Fibroblast of mammary gland (primary cell): ENCODE data around the gene RPTOR.

Experiments used
- DNase-seq: peaks from one replicate; pipeline ENCODE4 v3.0.0-alpha.2; 2010; ENCODE audit warnings: low read depth
- H3K4me3 ChIP-seq: 2 replicates; pipeline ENCODE4 v1.5.1; 2011; ENCODE audit warnings: low read depth, mild to moderate bottlenecking, low read length, moderate library complexity; ENCODE audit not compliant: control insufficient read depth
- TF ChIP-seq, protein P1 (sequence below): conservative IDR thresholded peaks from 2 replicates; pipeline ENCODE4 v1.5.1; 2011; ENCODE audit warnings: low read depth, low read length, inconsistent platforms; ENCODE audit not compliant: control insufficient read depth, insufficient read depth

The RPTOR gene

DNA sequence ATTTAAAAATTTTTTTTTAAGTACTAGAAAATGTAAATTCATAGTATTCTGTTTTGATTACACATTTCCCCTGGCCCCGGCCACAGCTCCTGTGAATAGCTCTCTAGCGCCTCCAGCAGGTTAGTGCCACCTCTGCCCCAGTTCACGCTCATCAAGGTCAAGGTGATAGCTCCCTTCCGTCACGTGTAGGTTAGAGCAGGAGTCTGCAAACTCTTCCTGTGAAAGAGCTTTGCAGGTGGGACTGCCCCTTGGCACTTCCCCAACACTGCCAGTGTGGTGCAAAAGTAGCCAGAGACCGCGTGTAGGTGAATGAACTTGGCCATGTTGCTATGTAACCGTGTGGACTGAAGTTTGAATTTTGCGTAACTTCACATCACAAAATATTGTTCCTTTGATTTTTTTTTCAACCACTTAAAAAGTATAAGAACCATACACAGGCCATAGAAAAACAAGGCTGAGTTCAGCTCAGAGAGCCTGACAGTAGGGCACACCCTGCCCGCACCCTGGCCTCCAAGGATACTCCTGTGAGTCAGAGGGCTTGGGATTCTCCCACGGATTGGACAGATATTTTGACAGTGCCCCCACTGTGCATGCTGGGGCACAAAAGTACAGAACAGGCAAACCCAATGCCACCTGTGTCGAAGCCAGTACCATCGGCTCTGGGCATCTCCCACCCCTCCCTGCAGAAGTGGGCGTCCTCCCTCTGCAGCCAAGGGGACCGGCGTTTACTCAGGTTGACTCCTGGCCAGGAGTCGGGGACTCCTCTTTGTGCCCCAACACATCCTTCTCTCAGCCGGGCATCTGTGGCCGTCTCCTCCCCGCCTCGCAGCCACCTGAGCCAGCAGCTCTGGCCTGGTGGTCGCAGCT lies 355.0 kb downstream of the RPTOR start:
- TF ChIP-seq, protein P1, sequence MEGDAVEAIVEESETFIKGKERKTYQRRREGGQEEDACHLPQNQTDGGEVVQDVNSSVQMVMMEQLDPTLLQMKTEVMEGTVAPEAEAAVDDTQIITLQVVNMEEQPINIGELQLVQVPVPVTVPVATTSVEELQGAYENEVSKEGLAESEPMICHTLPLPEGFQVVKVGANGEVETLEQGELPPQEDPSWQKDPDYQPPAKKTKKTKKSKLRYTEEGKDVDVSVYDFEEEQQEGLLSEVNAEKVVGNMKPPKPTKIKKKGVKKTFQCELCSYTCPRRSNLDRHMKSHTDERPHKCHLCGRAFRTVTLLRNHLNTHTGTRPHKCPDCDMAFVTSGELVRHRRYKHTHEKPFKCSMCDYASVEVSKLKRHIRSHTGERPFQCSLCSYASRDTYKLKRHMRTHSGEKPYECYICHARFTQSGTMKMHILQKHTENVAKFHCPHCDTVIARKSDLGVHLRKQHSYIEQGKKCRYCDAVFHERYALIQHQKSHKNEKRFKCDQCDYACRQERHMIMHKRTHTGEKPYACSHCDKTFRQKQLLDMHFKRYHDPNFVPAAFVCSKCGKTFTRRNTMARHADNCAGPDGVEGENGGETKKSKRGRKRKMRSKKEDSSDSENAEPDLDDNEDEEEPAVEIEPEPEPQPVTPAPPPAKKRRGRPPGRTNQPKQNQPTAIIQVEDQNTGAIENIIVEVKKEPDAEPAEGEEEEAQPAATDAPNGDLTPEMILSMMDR: peak; percentile 70
- peak; percentile 34 for DNase-seq
- no peak overlapping the region for H3K4me3 ChIP-seq

DNA sequence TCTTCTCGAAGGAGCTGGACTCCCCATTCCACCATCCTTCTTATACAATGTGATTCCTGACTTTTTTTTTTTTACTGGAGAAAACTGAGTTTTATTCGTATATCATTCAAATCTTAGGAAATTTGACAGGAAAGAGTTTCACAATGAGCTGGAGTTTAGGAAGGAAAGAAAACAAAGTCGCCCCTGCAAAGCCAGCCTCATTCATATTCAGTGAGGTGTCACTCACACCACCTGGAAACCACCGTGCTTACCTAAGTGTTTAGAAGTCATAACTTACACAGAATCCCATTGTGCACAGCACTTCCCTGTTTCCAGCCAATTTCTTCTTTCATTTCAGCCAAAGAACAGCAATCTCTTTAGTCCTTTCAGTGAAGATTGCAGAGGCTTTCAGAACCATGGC lies 356.7 kb downstream of the RPTOR start:
- DNase-seq: no peak
- TF ChIP-seq, protein P1: no peak
- H3K4me3 ChIP-seq: no peak overlapping the region

DNA sequence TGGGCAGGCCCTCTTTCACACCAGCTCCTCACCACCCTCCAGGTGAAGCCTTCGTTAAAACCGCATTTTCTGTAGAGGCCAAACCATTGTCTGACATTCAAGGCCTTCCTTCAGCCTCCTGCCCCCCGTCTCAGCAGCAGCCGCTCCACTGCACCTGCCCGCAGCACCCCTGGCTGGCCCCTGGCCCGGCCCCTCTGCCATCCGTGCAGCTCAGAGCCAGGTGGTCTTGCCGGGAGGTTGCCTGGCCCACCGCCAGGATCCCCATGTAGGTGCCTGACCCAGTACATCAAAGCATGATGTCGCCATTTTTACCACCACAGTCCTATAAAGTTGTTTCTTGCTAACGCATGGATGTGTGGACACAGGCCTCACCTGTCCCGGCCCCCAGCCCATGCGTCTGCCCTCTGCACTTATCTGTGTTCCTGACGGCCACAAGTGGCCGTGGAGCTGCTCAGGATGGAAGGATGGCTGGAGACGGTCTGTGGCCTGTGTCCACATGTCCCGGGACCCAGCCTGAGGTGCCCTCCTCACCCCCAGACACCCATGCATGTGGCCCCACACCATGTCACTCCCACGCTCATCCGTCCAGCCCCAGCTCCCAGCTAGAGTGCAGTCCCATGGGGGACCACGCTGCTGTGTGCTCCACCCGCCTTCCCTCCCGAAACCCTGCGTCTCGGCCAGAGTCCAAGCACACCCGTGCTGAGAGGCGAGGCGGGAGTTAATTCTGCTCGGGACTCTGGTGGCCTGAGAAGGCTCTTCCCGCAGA lies 357.7 kb downstream of the RPTOR start:
- H3K4me3 ChIP-seq: no peak overlapping the region
- DNase-seq: no peak
- TF ChIP-seq, protein P1: no peak

- TF ChIP-seq, protein P1: no peak
- H3K4me3 ChIP-seq: no peak overlapping the region
Observed at GRCh38 chr17:80902963-80903611, 358.4 kb downstream of the RPTOR start.

DNA sequence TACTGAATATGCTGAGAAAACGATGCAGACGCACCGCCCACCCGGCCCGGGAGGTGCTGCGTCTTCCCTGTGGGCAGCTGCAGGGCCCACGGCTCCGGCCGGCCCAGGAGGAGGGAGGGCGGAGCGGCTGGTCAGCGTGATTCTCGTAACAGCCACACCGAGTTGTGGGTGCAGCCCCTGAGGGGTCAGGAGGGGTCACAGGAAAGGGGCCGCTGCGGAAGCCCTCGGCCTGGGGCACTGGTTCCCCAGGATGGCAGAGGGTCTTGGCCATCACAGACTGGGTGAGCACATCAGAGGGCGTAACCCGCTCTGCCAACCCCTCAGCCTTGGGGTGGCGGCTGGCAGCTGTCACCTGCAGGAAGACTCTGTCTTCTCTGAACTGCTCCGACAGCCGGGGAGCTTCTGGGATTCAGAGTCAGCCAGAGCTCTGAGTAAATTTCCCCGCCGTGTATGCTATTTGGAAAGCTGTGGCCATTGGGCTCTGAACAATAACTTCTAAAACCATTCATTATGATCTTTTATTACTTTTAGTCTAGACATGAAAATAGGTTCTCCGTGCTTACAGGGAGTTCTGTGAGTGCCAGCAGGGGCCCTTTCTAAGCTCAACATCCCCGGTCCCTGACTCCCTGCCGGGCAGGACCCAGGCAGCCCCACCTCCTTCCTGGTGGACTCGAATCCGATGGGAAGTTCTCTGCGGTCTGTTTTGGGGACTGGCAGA lies 359.6 kb downstream of the RPTOR start:
- DNase-seq: no peak
- no peak overlapping the region for H3K4me3 ChIP-seq
- TF ChIP-seq, protein P1: no peak

More at GRCh38 chr17:80902963-80903611, 358.4 kb downstream of the RPTOR start:
- DNase-seq: no peak
